Fibroblast of lung (primary cell): Measurements from ENCODE around the gene VWCE. TPM values are rescaled to one million over a fixed set of nuclear protein-coding genes. Genes with fewer than 3 reads are reported as not detected.

ENCODE experiments used
- DNase-seq, 2 donors: peaks; one replicate each; pipeline versions ENCODE4 v3.0.0 to v3.0.0-alpha.2; 2010; ENCODE audit warnings: low read depth in 2 of 2
- H2AFZ ChIP-seq: 2 replicates; pipeline ENCODE4 v1.5.1; 2012; ENCODE audit warnings: low read length, control low read depth, inconsistent platforms
- H3K27ac ChIP-seq: 2 replicates; pipeline ENCODE4 v1.5.1; 2011; ENCODE audit warnings: low read length, control low read depth; ENCODE audit not compliant: insufficient read depth
- H3K27me3 ChIP-seq: 2 replicates; pipeline ENCODE4 v1.5.1; 2011; ENCODE audit warnings: mild to moderate bottlenecking, low read length; ENCODE audit not compliant: control insufficient read depth, insufficient read depth
- H3K36me3 ChIP-seq: 2 replicates; pipeline ENCODE4 v1.5.1; 2011; ENCODE audit warnings: low read length; ENCODE audit not compliant: control insufficient read depth, insufficient read depth
- H3K4me1 ChIP-seq: 2 replicates; pipeline ENCODE4 v1.5.1; 2011; ENCODE audit warnings: low read length; ENCODE audit not compliant: control insufficient read depth, insufficient read depth; ENCODE audit errors: extremely low read depth
- H3K4me2 ChIP-seq: 2 replicates; pipeline ENCODE4 v1.5.1; 2011; ENCODE audit warnings: low read length, control low read depth; ENCODE audit not compliant: insufficient read depth; ENCODE audit errors: extremely low read depth
- H3K4me3 ChIP-seq, 4 experiments: fragments of 200-600 bp in 1 of 4; sonication (generic) in 1 of 4; replicated peaks in 1 of 4; 2 replicates each; pipeline ENCODE4 v1.5.1; 2011 to 2016; ENCODE audit warnings: low read length in 4 of 4, low read depth in 3 of 4, mild to moderate bottlenecking in 3 of 4, control low read depth in 2 of 4, inconsistent platforms in 1 of 4, mixed read lengths in 1 of 4; ENCODE audit not compliant: insufficient read depth in 1 of 4; ENCODE audit errors: control extremely low read depth in 1 of 4
- H3K79me2 ChIP-seq: 2 replicates; pipeline ENCODE4 v1.5.1; 2012; ENCODE audit warnings: mild to moderate bottlenecking, low read length, inconsistent platforms; ENCODE audit not compliant: control insufficient read depth, insufficient read depth
- H3K9ac ChIP-seq: 2 replicates; pipeline ENCODE4 v1.5.1; 2011; ENCODE audit warnings: mild to moderate bottlenecking, low read length, control low read depth; ENCODE audit not compliant: insufficient read depth
- H3K9me3 ChIP-seq: 2 replicates; pipeline ENCODE4 v1.5.1; 2012; ENCODE audit warnings: low read depth, low read length; ENCODE audit not compliant: control insufficient read depth, insufficient read depth
- H4K20me1 ChIP-seq: 2 replicates; pipeline ENCODE4 v1.5.1; 2011; ENCODE audit warnings: low read length; ENCODE audit not compliant: control insufficient read depth, insufficient read depth; ENCODE audit errors: extremely low read depth
- CTCF ChIP-seq, 2 donors: IDR thresholded peaks in 1 of 2; conservative IDR thresholded peaks in 1 of 2; 1 replicate in 1 of 2; 2 replicates in 1 of 2; pipeline ENCODE4 v1.5.1; 2011 to 2012; ENCODE audit warnings: low read length in 2 of 2, control low read depth in 1 of 2, inconsistent platforms in 1 of 2, low read depth in 1 of 2, mild to moderate bottlenecking in 1 of 2
- EZH2 ChIP-seq: IDR thresholded peaks from 2 replicates; pipeline ENCODE4 v1.5.1; 2012; ENCODE audit warnings: low read length, control low read depth, mild to moderate bottlenecking; ENCODE audit errors: missing control alignments
- polyA plus RNA-seq, 2 donors: library from polyadenylated mRNA; depleted of rRNA in 1 of 2; stranded (reverse) in 1 of 2; unstranded in 1 of 2; fragments of >200 nt; gene quantifications; 2 replicates each; pipeline ENCODE4 v1.2.1, GENCODE V29; 2011 to 2012; ENCODE audit warnings: missing spikeins in 1 of 2
- total RNA-seq: library from RNA; depleted of rRNA; stranded (reverse); fragments of >200 nt; gene quantifications from 2 replicates; pipeline ENCODE4 v1.2.1, GENCODE V29; 2014

Gene VWCE
- total and polyA plus RNA-seq, 2 donors (not counting 1 experiment from before 2014, with no cell fraction given), result 0.30 to 1.7 TPM

GRCh38 chr11:61270354-61271076 is 24.6 kb downstream of the VWCE start:
- Histone ChIP-seq H3K4me1 (no peaks in the 10 kb centered on the region), H3K79me2 (no peaks in the 10 kb centered on the region), H3K36me3 (no peaks in the 10 kb centered on the region), H3K9ac (no peak overlapping the region), H3K4me2 (no peak overlapping the region), H4K20me1 (no peaks in the 10 kb centered on the region), H3K27me3 (no peaks in the 10 kb centered on the region), H3K4me3 (no peak overlapping the region), H2AFZ (no peak overlapping the region), H3K9me3 (no peaks in the 10 kb centered on the region), H3K27ac (no peak overlapping the region)
- DNase-seq, result peak; percentile 41 to 47
- TF ChIP-seq CTCF (conservative IDR thresholded peaks at IDR 0.05 in 1 of 2, IDR thresholded peaks at IDR 0.05 in 1 of 2; ENCODE audit: low read depth in 1 of 2, low read length in 2 of 2) (no peak), EZH2 (no peak)

GRCh38 chr11:61268588-61269250 is 26.4 kb downstream of the VWCE start:
- Histone ChIP-seq H3K4me1 (no peaks in the 10 kb centered on the region), H3K27me3 (no peaks in the 10 kb centered on the region), H3K4me2 (no peak overlapping the region), H3K9me3 (no peaks in the 10 kb centered on the region), H2AFZ (no peak overlapping the region), H4K20me1 (no peaks in the 10 kb centered on the region), H3K9ac (no peak overlapping the region), H3K4me3 (no peak overlapping the region), H3K79me2 (no peaks in the 10 kb centered on the region), H3K36me3 (no peaks in the 10 kb centered on the region), H3K27ac (no peak overlapping the region)
- no peak for DNase-seq
- TF ChIP-seq CTCF (conservative IDR thresholded peaks at IDR 0.05 in 1 of 2, IDR thresholded peaks at IDR 0.05 in 1 of 2; ENCODE audit: low read depth in 1 of 2, low read length in 2 of 2), result no peak
- no peak for TF ChIP-seq EZH2

- H3K4me3 ChIP-seq, result no peak overlapping the region
- no peak overlapping the region for H3K9ac ChIP-seq
- TF ChIP-seq CTCF (conservative IDR thresholded peaks at IDR 0.05 in 1 of 2, IDR thresholded peaks at IDR 0.05 in 1 of 2; ENCODE audit: low read depth in 1 of 2, low read length in 2 of 2) (no peak), EZH2 (no peak)
- no peaks in the 10 kb centered on the region for H3K9me3 ChIP-seq
- no peaks in the 10 kb centered on the region for H3K36me3 ChIP-seq
- H3K4me1 ChIP-seq, result no peaks in the 10 kb centered on the region
- H3K27me3 ChIP-seq, result no peaks in the 10 kb centered on the region
- H4K20me1 ChIP-seq, result no peaks in the 10 kb centered on the region
- no peaks in the 10 kb centered on the region for H3K79me2 ChIP-seq
- H2AFZ ChIP-seq, result no peak overlapping the region
- DNase-seq, result no peak
- no peak overlapping the region for H3K4me2 ChIP-seq
- no peak overlapping the region for H3K27ac ChIP-seq
Observed at GRCh38 chr11:61267437-61267841, 27.7 kb downstream of the VWCE start.
